HFFc6 (cell line): ENCODE results near the gene BTG1. TPM values are rescaled to one million over a fixed set of nuclear protein-coding genes. Genes with fewer than 3 reads are reported as not detected.

Source experiments
- DNase-seq: peaks from one replicate; pipeline ENCODE4 v3.0.0-alpha.2; 2018
- H3K27ac Mint-ChIP-seq: 2 replicates; pipeline ENCODE4 v1.8.0; 2020; ENCODE audit warnings: mild to moderate bottlenecking, mixed read lengths
- H3K27me3 Mint-ChIP-seq: 2 replicates; pipeline ENCODE4 v1.8.0; 2021; ENCODE audit warnings: mild to moderate bottlenecking, moderate library complexity, mixed read lengths; ENCODE audit not compliant: insufficient read depth
- H3K36me3 Mint-ChIP-seq: 2 replicates; pipeline ENCODE4 v1.8.0; 2021; ENCODE audit warnings: low read depth, mixed read lengths
- H3K4me1 Mint-ChIP-seq: 2 replicates; pipeline ENCODE4 v1.8.0; 2020; ENCODE audit warnings: low read depth, mixed read lengths
- H3K4me3 Mint-ChIP-seq: 2 replicates; pipeline ENCODE4 v1.8.0; 2020; ENCODE audit warnings: mild to moderate bottlenecking, moderate library complexity, mixed read lengths
- H3K9me3 Mint-ChIP-seq: 2 replicates; pipeline ENCODE4 v1.8.0; 2020; ENCODE audit warnings: mild to moderate bottlenecking, mixed read lengths
- total RNA-seq, 6 experiments: library from RNA; stranded (reverse); fragmentation: NEBNext Ultra II Directional; extraction: Animal tissue kit (Norgen Biotek cat#: 25700); gene quantifications; 2 replicates in 1 of 6; 3 replicates in 5 of 6; pipeline ENCODE4 v1.2.3, GENCODE V29; 2021
- TF ChIP-seq, protein P1 (sequence below): fragments of 200-600 bp; sonication (generic); IDR thresholded peaks from 2 replicates; pipeline ENCODE4 v1.5.0; 2021; ENCODE audit warnings: antibody characterized with exemption, mild to moderate bottlenecking

BTG1 gene
- total RNA-seq, 6 experiments from 2014 or later: 38.7 to 49.9 (median 45.3) TPM

DNA sequence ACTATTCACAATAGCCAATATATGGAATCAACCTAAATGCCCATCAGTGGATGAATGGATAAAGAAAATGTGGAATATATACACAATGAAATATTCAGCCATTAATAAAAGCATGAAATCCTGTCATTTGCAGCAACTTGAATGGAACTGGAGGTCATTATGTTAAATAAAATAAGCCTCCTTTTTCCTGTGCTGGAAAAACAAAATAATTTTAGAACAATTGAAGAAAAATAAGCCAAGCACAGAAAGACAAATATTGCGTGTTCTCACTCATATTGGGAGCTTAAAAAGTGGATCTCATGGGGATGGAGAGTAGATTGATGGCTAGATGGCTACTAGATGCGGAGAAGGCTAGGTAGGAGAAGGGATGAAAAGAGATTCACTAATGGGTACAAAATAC is 6.3 kb upstream of the BTG1 start:
- peaks cover 9% of the 10 kb centered on the region for H3K4me1 Mint-ChIP-seq
- H3K27me3 Mint-ChIP-seq: peaks cover 2% of the 10 kb centered on the region; the same call in 1 of the 2 replicates
- no peaks in the 10 kb centered on the region for H3K36me3 Mint-ChIP-seq
- no peak overlapping the region for H3K4me3 Mint-ChIP-seq
- no peak overlapping the region for H3K27ac Mint-ChIP-seq
- TF ChIP-seq, protein P1, sequence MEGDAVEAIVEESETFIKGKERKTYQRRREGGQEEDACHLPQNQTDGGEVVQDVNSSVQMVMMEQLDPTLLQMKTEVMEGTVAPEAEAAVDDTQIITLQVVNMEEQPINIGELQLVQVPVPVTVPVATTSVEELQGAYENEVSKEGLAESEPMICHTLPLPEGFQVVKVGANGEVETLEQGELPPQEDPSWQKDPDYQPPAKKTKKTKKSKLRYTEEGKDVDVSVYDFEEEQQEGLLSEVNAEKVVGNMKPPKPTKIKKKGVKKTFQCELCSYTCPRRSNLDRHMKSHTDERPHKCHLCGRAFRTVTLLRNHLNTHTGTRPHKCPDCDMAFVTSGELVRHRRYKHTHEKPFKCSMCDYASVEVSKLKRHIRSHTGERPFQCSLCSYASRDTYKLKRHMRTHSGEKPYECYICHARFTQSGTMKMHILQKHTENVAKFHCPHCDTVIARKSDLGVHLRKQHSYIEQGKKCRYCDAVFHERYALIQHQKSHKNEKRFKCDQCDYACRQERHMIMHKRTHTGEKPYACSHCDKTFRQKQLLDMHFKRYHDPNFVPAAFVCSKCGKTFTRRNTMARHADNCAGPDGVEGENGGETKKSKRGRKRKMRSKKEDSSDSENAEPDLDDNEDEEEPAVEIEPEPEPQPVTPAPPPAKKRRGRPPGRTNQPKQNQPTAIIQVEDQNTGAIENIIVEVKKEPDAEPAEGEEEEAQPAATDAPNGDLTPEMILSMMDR: no peak
- DNase-seq: no peak
- H3K9me3 Mint-ChIP-seq: no peaks in the 10 kb centered on the region

DNA sequence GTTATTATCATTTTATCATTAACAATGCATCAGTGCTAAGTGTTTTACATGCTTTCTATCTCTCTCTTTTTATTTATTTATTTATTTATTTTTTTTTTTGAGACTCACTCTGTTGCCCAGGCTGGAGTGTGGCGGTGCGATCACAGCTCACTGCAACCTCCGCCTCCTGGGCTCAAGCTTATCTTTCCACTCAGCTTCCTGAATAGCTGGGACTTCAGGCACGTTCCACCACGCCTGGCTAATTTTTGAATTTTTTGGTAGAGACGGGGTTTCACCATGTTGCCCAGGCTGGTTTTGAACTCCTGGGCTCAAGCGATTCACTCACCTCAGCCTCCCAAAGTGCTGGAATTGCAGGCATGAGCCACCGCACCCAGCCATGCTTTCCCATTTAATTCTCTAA is 3.9 kb upstream of the BTG1 start:
- peaks cover 17% of the 10 kb centered on the region for H3K4me1 Mint-ChIP-seq
- TF ChIP-seq, protein P1: no peak
- H3K36me3 Mint-ChIP-seq: peaks cover 6% of the 10 kb centered on the region
- peaks cover 8% of the 10 kb centered on the region for H3K27me3 Mint-ChIP-seq
- DNase-seq: no peak
- H3K27ac Mint-ChIP-seq: no peak overlapping the region
- peaks cover 5% of the 10 kb centered on the region; the same call in 1 of the 2 replicates for H3K9me3 Mint-ChIP-seq
- no peak overlapping the region for H3K4me3 Mint-ChIP-seq

DNA sequence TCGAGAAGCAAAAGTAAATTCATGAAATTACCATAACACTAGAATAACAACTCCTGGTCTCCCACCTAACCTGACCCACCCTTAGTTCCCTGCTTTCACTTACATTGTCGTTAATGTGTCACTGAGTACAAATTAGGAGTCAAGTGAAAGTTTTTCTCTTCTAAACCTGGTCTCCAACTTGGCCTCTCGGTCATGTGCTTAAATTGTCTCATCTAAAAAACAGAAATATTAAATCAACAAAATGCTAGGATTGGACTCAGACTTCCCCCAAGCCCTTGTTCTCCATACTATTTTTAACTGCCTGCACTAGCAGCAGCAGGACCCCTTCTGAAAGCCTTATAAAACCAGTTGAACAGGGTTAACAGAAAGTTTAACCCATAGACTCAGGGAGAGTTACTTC is 1.8 kb upstream of the BTG1 start:
- TF ChIP-seq, protein P1: no peak

DNA sequence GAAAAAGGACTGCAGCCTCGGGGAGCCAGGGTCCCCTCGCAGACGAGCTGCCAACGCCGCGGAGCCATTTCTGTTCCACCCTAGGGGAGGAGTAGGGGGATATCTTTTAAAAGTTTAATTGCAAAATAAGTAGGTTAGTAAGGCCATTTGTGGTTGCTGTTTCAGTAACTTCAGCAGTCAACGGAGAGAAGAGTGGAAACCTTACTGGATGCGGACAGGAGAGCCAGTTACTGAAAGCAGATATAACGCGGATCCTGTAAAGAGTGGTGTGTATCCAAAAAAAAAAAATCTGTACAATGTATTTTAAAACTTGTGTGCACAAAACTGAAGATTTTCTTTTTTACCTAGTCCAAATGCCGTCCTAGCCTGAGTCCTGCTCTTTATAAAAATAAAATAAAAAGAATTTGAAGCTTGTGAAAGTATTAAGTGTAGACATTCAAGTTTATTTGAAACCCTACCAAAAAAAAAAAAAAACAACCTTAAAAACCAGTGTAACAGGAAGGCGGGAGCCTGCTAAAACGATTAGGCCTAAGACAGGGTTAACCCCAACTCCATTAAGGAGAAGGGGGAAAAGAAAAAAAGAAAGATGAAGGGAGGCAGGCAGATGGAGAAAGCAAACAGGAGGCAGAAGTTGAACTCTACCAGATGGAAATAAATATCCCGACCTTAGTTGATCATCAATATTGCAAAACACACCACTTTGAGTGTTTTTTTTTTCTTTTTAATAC is 1.0 kb upstream of the BTG1 start:
- peaks cover 33% of the 10 kb centered on the region for H3K36me3 Mint-ChIP-seq
- peaks cover 5% of the 10 kb centered on the region; the same call in 1 of the 2 replicates for H3K9me3 Mint-ChIP-seq
- H3K4me3 Mint-ChIP-seq: peak overlapping the region; percentile 99
- peaks cover 29% of the 10 kb centered on the region for H3K4me1 Mint-ChIP-seq
- TF ChIP-seq, protein P1: no peak
- DNase-seq: no peak
- H3K27ac Mint-ChIP-seq: peak overlapping the region; percentile 97
- peaks cover 11% of the 10 kb centered on the region for H3K27me3 Mint-ChIP-seq

More for the DNA sequence above, 1.8 kb upstream of the BTG1 start:
- H3K36me3 Mint-ChIP-seq: peaks cover 27% of the 10 kb centered on the region
- peaks cover 11% of the 10 kb centered on the region for H3K27me3 Mint-ChIP-seq
- H3K4me3 Mint-ChIP-seq: peak overlapping the region; percentile 99
- H3K27ac Mint-ChIP-seq: peak overlapping the region; percentile 97
- peaks cover 5% of the 10 kb centered on the region; the same call in 1 of the 2 replicates for H3K9me3 Mint-ChIP-seq
- H3K4me1 Mint-ChIP-seq: peaks cover 24% of the 10 kb centered on the region
- no peak for DNase-seq

DNA sequence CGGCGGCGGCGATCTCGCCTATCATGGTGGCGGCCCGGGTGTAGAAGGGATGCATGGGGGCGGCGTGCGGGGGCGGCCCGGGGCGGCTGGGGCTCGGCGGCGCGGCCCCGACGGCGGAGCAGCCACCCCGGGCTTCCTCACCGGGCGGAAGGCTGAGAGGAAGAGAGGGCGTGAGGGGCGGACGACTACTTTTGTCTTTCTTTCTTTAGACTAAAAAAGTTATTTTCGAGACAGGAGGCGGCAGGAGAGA is 240 bp downstream of the BTG1 start:
- TF ChIP-seq, protein P1: no peak
- peak overlapping the region; percentile 97 for H3K27ac Mint-ChIP-seq
- H3K27me3 Mint-ChIP-seq: peaks cover 11% of the 10 kb centered on the region
- peaks cover 5% of the 10 kb centered on the region; the same call in 1 of the 2 replicates for H3K9me3 Mint-ChIP-seq
- DNase-seq: no peak
- peaks cover 45% of the 10 kb centered on the region for H3K36me3 Mint-ChIP-seq
- H3K4me3 Mint-ChIP-seq: peak overlapping the region; percentile 99
- H3K4me1 Mint-ChIP-seq: peaks cover 42% of the 10 kb centered on the region
